ENCODE results near the gene TGIF2. TPM values are rescaled to one million over a fixed set of nuclear protein-coding genes. Genes with fewer than 3 reads are reported as not detected.

The TGIF2 gene
- polyA plus RNA-seq, 1 of the 3 experiments (the other 2 are of a cell fraction), result 10.8 TPM

DNA sequence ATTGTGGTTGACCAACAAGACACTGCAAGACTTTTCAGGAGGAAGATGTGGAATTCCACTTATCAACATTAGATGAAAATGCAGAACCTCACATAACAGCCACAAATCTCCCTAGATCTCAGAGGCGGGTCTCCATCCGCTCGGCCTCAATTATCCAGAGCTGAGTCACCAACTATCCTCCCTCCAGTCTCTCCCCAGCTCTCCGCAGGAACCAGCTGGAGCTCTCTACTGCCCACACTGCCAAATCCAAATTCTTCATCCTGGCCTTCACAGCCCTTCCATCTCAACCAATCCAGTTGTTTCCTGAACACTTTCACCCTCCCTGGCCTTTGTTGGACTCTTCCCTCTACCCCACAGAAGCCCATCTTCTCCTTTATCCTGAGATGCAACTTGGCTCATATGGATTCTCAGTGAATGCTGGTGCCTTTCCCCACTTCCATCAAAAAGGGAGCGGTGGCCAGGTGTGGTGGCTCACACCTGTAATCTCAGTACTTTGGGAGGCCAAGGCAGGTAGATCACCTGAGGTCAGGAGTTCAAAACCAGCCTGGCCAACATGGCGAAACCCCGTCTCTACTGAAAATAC is 3.5 kb upstream of the TGIF2 start:
- peak overlapping the region; percentile 39; the same call in 1 of the 2 replicates for H3K4me2 ChIP-seq
- DNase-seq, result peak; percentile 12
- POLR2A ChIA-PET, result no interaction called here

GRCh38 chr20:36571564-36572504 is 1.6 kb upstream of the TGIF2 start:
- ChIA-PET CTCF (interaction anchor here (0.7 to 2.1 kb wide), 4 partner anchors 10 to 20 kb away, joined by 3 to 6 read pairs (median 4); no protein-coding TSS in a partner anchor), POLR2A (interaction anchor here (1.4 kb wide), 1 partner anchor 34 kb away, joined by 3 read pairs; the partner anchor contains the start of gene RAB5IF)
- WGBS (ENCODE audit: low lambda C conversion rate), result 94% methylated on average over 17 of the region's 17 CpGs
- TF ChIP-seq, protein P1, sequence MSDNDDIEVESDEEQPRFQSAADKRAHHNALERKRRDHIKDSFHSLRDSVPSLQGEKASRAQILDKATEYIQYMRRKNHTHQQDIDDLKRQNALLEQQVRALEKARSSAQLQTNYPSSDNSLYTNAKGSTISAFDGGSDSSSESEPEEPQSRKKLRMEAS (IDR thresholded peaks at IDR 0.05; ENCODE audit: low read depth), result no peak
- no peak for TF ChIP-seq RCOR1 (IDR thresholded peaks at IDR 0.05; ENCODE audit: low read length)
- TF ChIP-seq FOXJ3 (CRISPR knock-in tag; IDR thresholded peaks at IDR 0.05), result no peak
- no peak for TF ChIP-seq RAD21 (IDR thresholded peaks at IDR 0.05; ENCODE audit: low read length)
- Histone ChIP-seq H3K9ac (no peak overlapping the region), H3K36me3 (replicated peaks in 1 of 2; ENCODE audit: control insufficient read depth in 1 of 2, insufficient read depth in 2 of 2, low read length in 1 of 2) (no peaks in the 10 kb centered on the region), H3K4me1 (ENCODE audit: control insufficient read depth in 1 of 2, insufficient read depth in 2 of 2, low read depth in 1 of 2, low read length in 1 of 2) (peaks cover 17 to 20% of the 10 kb centered on the region in 2 experiments; a peak in 3 of 4 replicates), H2AFZ (ENCODE audit: low read depth) (peak overlapping the region; percentile 91; the same call in 1 of the 2 replicates), H3K4me3 (ENCODE audit: low read depth in 2 of 2, low read length in 1 of 2) (no peak overlapping the region), H3F3A (replicated peaks; ENCODE audit: insufficient read depth) (peaks cover 42% of the 10 kb centered on the region), H3K27ac (ENCODE audit: low read depth in 2 of 2, low read length in 1 of 2) (no peak overlapping the region; a peak in 1 of 4 replicates), H3K79me2 (ENCODE audit: insufficient read depth) (peaks cover 25% of the 10 kb centered on the region), H3K27me3 (ENCODE audit: insufficient read depth) (no peaks in the 10 kb centered on the region), H3K4me2 (no peak overlapping the region), H3K9me3 (no peaks in the 10 kb centered on the region), H3K9me2 (no peaks in the 10 kb centered on the region), H4K20me1 (ENCODE audit: insufficient read depth) (peaks cover 4% of the 10 kb centered on the region; the same call in 1 of the 2 replicates)
- no peak for DNase-seq

More for the DNA sequence above, 3.5 kb upstream of the TGIF2 start:
- Histone ChIP-seq H3K4me1 (ENCODE audit: control insufficient read depth in 1 of 2, insufficient read depth in 2 of 2, low read depth in 1 of 2, low read length in 1 of 2) (peaks cover 5 to 8% of the 10 kb centered on the region in 2 experiments; a peak in 2 of 4 replicates), H3K79me2 (ENCODE audit: insufficient read depth) (peaks cover 6% of the 10 kb centered on the region; the same call in 1 of the 2 replicates), H3K9ac (no peak overlapping the region), H2AFZ (ENCODE audit: low read depth) (0 out of 2 replicates have a peak overlapping the region, but pooled peaks have one; percentile 47), H3K9me3 (no peaks in the 10 kb centered on the region; the same call in 1 of the 2 replicates), H3K36me3 (replicated peaks in 1 of 2; ENCODE audit: control insufficient read depth in 1 of 2, insufficient read depth in 2 of 2, low read length in 1 of 2) (no peaks in the 10 kb centered on the region), H3F3A (replicated peaks; ENCODE audit: insufficient read depth) (peaks cover 30% of the 10 kb centered on the region), H4K20me1 (ENCODE audit: insufficient read depth) (no peaks in the 10 kb centered on the region), H3K4me3 (ENCODE audit: low read depth in 2 of 2, low read length in 1 of 2) (no peak overlapping the region), H3K27me3 (ENCODE audit: insufficient read depth) (no peaks in the 10 kb centered on the region), H3K9me2 (no peaks in the 10 kb centered on the region), H3K27ac (ENCODE audit: low read depth in 2 of 2, low read length in 1 of 2) (peak overlapping the region in 1 of 2 experiments; percentile 61; a peak in 2 of 4 replicates)
- TF ChIP-seq FOSL2 (IDR thresholded peaks at IDR 0.05; ENCODE audit: borderline replicate concordance, low read depth) (peak; percentile 66; the same call in 1 of the 2 replicates), SMC3 (IDR thresholded peaks at IDR 0.05; ENCODE audit: low read depth, low read length) (no peak), TCF12 (IDR thresholded peaks at IDR 0.05) (peak; percentile 46; the same call in 1 of the 2 replicates), CTCF (IDR thresholded peaks at IDR 0.05) (no peak), JUND (IDR thresholded peaks at IDR 0.05) (peak; percentile 56; the same call in 1 of the 2 replicates)
- CTCF ChIA-PET, result no interaction called here
- WGBS (ENCODE audit: low lambda C conversion rate), result 52% methylated on average over 7 of the region's 7 CpGs

Data from SK-N-SH (cell line).